Measurements from ENCODE around the gene BIRC3. TPM values are rescaled to one million over a fixed set of nuclear protein-coding genes. Genes with fewer than 3 reads are reported as not detected.

Gene BIRC3
- total and polyA plus RNA-seq, 12 donors = 1.1 to 16.5 (median 5.4) TPM

DNA sequence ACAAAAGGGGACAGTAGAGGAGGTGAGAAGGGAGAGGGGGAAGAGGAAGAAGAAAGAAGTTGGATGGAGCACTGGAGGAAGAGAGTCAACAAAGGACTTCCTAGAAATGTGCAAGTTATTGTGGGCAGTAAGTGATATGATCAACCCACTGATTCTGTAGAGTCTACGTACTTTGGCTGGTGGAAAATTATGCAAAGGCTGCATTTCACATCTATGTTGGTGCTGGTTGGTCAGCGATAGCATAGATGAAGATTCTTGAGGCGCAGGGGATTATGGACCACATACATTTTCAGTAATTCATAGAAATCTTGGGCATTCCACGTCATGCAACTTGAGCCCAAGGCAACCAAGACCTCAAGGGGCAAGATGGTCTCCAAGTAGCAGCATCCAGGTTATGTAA lies 12.6 kb upstream of the BIRC3 start:
- Histone ChIP-seq H3K4me1 (peaks cover 0 to 40% (median 9%) of the 10 kb centered on the region in 9 donors), H3K27ac (peak overlapping the region in 1 of 10 donors; percentile 47), H3K27me3 (no peaks in the 10 kb centered on the region), H3K4me3 (no peak overlapping the region), H3K9me3 (peaks cover 0 to 21% (median 0%) of the 10 kb centered on the region in 11 donors), H3K36me3 (no peaks in the 10 kb centered on the region)
- TF ChIP-seq, protein P1, sequence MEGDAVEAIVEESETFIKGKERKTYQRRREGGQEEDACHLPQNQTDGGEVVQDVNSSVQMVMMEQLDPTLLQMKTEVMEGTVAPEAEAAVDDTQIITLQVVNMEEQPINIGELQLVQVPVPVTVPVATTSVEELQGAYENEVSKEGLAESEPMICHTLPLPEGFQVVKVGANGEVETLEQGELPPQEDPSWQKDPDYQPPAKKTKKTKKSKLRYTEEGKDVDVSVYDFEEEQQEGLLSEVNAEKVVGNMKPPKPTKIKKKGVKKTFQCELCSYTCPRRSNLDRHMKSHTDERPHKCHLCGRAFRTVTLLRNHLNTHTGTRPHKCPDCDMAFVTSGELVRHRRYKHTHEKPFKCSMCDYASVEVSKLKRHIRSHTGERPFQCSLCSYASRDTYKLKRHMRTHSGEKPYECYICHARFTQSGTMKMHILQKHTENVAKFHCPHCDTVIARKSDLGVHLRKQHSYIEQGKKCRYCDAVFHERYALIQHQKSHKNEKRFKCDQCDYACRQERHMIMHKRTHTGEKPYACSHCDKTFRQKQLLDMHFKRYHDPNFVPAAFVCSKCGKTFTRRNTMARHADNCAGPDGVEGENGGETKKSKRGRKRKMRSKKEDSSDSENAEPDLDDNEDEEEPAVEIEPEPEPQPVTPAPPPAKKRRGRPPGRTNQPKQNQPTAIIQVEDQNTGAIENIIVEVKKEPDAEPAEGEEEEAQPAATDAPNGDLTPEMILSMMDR (IDR thresholded peaks at IDR 0.05) = no peak
- ATAC-seq = no peak
- WGBS, 2 donors = 96 to 97% methylated on average over 4 of the region's 4 CpGs
- DNase-seq = no peak
- intact Hi-C loops (cut with DNase I) = no loop called here

GRCh38 chr11:102305352-102306047 lies 11.8 kb upstream of the BIRC3 start:
- ATAC-seq = no peak
- no peak for DNase-seq
- intact Hi-C loops (cut with DNase I) = no loop called here
- Histone ChIP-seq H3K4me3 (no peak overlapping the region), H3K27ac (peak overlapping the region in 1 of 10 donors; percentile 65), H3K36me3 (no peaks in the 10 kb centered on the region), H3K4me1 (peaks cover 0 to 40% (median 9%) of the 10 kb centered on the region in 9 donors), H3K9me3 (peaks cover 0 to 21% (median 0%) of the 10 kb centered on the region in 11 donors), H3K27me3 (no peaks in the 10 kb centered on the region)
- TF ChIP-seq, protein P1 (IDR thresholded peaks at IDR 0.05) = no peak
- 67 to 70% methylated on average over 3 of the region's 3 CpGs for WGBS, 2 donors

GRCh38 chr11:102306048-102306597 lies 11.2 kb upstream of the BIRC3 start:
- TF ChIP-seq, protein P1 (IDR thresholded peaks at IDR 0.05) = no peak
- Histone ChIP-seq H3K36me3 (no peaks in the 10 kb centered on the region), H3K4me3 (no peak overlapping the region), H3K27ac (peak overlapping the region in 1 of 10 donors; percentile 65), H3K4me1 (peaks cover 0 to 40% (median 9%) of the 10 kb centered on the region in 9 donors), H3K27me3 (no peaks in the 10 kb centered on the region), H3K9me3 (peaks cover 0 to 21% (median 0%) of the 10 kb centered on the region in 11 donors)
- 78 to 90% methylated on average over 5 of the region's 5 CpGs for WGBS, 2 donors
- DNase-seq (no peak), ATAC-seq (peak in 1 of 8 donors; percentile 47)
- intact Hi-C loops (cut with DNase I) = no loop called here

- Histone ChIP-seq H3K36me3 (no peaks in the 10 kb centered on the region), H3K4me1 (peaks cover 0 to 41% (median 9%) of the 10 kb centered on the region in 9 donors), H3K27me3 (no peaks in the 10 kb centered on the region), H3K27ac (peak overlapping the region in 1 of 10 donors; percentile 65), H3K4me3 (no peak overlapping the region), H3K9me3 (peaks cover 0 to 14% (median 0%) of the 10 kb centered on the region in 11 donors)
- no peak for ATAC-seq
- WGBS, 2 donors = 36 to 43% methylated on average over 9 of the region's 9 CpGs
- intact Hi-C loops (cut with DNase I) = no loop called here
- TF ChIP-seq, protein P1 (IDR thresholded peaks at IDR 0.05) = no peak
- no peak for DNase-seq
Measured at GRCh38 chr11:102306817-102307726, 10.2 kb upstream of the BIRC3 start.
